HG03064 (cell line): ENCODE measurements around the gene MARCHF3.
"Not testable (repeated sequence)": the region's sequence is repeated elsewhere in the genome, so short reads cannot be mapped to it uniquely, and the experiment has no call there.

Source experiments
- ATAC-seq: cut with Tn5 transposase; IDR thresholded peaks from one replicate; pipeline ENCODE4 v1.9.1; 2021; ENCODE audit warnings: low read depth; ENCODE audit not compliant: unreplicated experiment

The MARCHF3 gene

DNA sequence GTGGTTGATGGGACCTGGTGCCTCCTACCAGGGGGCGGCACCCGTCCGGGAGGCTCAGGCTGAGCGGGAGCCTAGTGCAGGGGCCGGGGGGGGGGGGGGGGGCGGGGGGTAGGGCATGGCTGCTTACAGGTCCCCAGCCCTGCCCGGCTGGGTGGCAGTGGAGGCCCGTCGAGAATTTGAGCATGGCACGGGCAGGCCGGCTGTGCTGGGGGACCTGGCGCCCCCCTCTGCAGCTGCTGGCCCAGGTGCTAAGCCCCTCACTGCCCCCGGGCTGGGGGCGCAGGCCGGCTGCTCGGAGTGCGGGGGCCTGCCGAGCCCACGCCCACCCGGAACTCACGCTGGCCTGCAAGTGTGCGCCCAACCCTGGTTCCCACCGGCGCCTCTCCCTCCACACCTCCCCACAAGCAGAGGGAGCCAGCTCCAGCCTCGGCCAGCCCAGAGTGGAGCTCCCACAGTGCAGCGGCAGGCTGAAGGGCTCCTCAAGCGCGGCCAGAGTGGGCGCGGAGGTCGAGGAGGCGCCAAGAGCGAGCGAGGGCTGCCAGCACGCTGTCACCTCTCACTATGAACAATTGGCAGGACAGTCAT lies 175.7 kb downstream of the MARCHF3 start:
- ATAC-seq, result no peak

DNA sequence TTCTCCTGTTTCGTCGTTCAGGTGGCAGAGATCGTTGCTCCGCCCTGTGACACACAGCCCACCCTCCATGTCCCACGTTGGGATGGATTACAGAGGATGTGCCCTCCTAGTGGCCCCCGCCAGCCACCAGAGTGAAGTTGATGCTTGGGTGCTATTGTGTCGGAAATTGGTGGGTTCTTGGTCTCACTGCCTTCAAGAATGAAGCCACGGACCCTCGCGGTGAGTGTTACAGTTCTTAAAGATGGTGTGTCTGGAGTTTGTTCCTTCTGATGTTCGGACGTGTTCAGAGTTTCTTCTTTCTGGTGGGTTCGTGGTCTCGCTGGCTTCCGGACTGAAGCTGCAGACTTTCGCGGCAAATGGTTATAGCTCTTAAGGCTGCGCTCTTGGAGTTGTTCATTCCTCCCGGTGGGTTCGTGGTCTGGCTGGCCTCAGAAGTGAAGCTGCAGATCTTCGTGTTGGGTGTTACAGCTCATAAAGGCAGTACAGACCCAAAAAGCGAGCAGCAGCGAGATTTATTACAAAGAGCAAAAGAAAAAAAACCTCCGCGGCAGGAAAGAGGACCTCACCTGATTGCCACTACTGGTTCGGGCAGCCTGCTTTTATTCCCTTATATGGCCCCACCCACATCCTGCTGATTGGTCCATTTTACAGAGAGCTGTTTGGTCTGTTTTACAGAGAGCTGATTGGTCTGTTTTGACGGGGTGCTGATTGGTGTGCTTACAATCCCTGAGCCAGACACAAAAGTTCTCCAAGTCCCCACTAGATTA lies 176.6 kb downstream of the MARCHF3 start:
- ATAC-seq, result not testable (repeated sequence)

DNA sequence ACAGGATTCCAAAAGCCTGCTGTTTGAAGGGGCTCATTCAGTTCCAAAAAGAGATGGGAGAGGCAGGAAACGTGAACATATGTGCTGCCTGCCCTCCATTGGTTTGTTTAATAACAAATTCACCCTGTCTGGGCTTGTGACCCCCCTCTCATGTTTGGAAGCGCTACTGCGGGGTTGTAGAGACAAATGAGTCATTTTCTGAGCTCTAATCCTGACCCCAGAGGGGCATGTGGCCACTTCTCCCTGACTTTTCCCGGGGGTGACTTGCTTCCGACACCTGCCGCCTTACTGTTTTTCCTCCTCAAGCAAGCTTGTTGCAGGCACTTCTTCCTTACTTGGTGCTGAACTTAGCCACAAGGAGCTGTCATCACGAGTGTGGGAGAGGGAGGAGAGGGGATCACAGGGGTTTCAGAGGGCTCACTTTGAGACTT lies 177.5 kb downstream of the MARCHF3 start:
- ATAC-seq, result no peak

DNA sequence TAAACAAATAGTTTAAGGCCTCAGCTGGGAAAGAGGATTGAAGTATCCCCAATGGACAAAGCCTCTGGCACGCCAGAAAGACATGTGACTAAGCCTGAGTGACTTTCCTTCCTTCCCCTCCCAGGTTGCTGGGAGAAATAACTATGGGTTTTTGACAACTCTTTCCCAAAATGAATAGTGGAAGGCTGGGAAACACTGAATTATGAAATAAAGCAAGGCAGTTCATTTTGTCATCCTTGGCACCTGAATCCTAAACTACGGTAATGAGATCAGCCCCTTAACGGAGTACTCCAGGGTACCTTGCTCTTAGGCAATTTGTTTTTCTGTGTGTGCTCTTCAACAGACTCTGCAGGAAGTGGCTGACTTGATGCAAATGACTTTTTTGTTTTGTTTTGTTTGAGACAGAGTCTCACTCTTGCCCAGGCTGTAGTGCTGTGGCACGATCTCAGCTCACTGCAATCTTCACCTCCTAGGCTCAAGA lies 178.2 kb downstream of the MARCHF3 start:
- peak; percentile 77 for ATAC-seq

DNA sequence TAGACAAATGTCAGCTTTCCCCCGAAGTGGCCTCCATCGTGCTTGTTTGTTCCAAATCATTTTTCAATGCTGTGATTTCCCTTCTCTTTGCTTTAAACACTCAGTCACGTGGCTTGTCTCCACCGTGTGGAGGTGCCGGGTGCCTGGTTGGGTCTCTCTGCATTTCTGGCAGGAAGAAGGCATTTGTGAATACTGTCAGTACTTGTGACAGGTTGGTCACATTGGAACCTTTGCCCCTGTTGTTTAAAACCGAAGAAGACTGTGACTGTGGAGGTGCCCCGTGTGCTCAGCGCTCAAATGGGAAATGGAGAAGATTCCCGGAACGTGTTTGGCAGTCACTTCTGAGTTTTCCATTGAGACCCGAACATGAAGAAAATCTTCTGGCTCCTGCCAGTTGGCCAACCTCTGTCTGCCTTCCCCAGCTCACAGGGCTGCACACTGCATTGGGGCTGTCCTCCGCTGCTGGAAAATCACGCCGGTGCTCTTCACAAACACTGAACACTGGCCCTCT lies 178.8 kb downstream of the MARCHF3 start:
- no peak for ATAC-seq

DNA sequence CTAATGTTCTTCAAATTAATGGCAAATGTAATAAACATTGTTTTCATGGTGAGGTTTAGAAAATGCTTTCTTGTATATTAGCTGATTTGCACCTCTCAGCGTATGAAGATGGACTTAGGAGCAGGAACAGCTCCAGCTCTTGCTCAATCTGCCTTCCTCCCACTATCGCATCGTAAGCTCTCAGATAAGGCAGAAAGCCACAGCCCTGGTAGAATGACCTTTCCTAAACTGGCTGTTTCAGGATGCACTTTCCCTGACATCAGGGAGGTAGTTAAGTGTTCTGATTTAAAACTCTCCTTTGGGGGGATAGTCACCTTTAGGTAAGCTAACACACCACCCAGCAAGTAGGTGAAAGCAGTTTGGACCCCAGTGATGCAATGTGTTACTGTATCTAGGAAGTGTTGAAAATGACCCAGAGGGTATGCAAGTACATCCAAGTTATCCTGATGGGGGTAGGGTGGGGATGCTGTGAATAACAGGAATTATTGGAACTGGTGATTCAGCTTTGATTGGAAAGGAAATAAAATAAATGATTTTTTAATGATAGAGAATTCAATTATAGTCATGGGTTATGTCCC lies 181.2 kb downstream of the MARCHF3 start:
- ATAC-seq, result no peak

DNA sequence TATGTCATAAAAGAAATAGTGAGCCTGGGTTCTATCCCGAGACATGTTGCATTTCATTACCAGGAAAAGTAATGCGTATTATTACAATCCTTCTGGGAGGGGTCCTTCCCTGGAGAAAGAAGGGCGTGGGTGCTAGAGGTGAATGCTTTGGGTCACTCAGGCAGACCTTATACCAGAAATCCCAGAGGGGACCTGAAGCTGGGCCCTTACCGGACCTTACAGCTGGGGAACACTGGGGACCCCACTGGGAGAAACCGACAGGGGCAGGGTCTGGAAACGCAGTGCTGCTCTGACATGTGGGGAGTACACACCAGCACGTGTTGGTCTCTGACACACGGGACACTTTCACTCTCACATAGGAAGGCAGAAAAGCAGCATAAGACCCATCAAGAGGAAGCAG lies 182.1 kb downstream of the MARCHF3 start:
- ATAC-seq, result no peak

DNA sequence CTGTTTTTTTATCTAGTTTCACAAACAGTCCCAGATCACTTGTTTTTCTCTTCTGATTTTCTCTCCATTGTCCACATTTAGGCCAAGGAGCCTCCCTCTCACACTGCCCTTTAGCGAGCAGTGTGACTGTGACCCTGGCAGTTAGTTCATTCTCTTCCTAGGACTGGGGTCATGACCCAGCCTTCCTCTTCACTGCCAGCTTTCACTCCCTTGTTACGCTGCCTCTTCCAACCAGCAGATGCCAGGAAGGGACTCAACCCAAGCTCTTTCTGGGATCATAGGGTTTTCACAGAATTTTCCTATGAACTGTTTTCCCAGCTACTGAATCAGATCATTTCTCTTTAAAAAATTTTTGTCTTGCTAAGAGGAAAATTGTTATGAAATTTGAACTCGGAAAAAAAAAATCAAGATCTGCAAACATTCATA lies 182.5 kb downstream of the MARCHF3 start:
- no peak for ATAC-seq

DNA sequence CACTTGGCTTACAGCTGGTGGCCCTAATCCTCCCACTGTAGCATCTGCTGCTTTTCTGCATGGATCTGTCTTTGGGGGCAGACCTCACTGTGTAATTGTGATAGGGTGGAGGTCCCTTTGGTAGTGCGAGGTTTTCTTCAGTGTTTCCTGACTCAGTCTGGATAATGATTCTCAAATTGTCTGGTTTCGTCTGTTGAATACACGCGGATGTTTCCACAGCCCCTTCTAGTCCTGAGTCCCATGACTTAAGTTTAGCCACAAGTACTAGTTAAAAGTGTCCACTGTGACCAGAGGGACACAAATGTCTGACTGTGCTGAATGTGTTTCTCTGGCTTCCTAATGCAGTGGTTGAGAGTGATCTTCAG lies 182.9 kb downstream of the MARCHF3 start:
- no peak for ATAC-seq

DNA sequence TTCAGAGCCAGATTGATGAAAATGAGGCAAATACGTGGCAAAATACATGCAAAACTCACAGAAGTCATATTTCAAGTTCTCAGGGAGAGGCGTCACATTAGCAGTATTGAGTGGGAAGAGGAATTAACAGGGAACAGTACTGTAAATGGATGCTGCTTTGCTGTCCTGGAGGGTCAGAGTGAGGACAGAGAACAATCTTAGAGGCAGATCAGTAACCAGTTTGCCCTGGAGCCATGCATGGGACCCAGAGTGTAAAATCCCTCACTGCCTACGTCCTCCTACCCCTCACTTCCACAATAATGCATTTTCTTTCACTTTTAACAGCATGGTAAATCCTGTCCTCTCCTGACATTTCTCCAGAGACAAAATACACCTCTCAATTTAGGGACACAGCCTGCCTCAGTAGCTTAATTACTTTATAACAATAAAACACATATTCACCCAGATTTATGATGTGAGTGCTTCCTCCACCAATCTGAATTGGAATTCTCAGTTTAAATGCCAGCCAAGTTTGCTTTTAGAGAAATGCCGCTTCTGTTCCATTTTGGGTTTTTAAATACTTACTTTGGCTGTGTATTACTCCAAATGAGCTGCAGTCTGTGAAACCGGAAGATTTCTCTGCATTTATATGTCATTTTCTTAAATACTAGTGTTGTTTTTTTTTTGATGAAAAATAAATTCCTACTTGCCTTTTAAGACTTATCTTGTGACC lies 183.5 kb downstream of the MARCHF3 start:
- ATAC-seq, result no peak

DNA sequence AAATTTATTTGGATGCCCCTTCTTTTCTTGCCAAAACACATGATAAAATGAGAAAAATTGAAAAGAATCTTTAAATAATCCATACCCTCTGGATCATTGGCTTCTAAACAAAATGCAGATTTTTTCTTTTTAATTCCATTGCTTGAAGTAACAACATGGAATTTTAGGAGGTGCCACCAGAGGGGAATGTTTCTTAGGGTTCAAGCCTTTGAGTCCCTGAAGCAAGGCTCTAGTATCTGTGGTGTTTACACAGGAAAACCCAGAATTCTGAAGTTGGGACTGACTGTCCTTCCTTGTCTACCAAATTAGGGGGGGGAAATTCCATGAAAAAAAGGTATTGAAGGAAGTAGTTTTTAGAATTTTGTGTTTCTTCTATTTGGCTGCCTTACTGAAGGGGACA lies 184.0 kb downstream of the MARCHF3 start:
- ATAC-seq, result no peak

DNA sequence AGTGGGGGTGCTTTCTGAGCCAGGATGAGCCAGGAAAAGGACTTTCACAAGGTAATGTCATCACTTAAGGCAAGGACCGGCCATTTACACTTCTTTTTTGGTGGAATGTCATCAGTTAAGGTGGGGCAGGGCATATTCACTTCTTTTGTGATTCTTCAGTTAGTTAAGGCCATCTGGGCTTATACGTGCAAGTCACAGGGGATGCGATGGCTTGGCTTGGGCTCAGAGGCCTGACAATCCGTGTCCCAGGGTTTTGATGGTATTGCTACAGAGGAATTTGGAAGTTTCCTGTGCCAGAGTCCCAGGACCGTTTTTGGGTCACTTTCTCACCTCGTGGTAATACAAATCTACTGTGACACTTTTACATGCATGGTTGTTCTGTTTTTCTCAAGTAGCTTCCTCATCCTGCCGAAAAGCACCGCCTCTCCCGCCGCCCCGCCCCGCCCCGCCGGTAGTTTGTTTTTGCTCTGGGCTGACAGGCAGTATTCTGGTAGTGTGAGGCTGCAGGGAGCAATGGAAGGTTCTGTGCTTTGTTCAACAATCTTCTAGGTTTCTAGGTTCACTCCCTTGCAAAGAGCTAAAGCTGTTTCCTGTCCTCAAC lies 184.8 kb downstream of the MARCHF3 start:
- peak; percentile 88 for ATAC-seq

DNA sequence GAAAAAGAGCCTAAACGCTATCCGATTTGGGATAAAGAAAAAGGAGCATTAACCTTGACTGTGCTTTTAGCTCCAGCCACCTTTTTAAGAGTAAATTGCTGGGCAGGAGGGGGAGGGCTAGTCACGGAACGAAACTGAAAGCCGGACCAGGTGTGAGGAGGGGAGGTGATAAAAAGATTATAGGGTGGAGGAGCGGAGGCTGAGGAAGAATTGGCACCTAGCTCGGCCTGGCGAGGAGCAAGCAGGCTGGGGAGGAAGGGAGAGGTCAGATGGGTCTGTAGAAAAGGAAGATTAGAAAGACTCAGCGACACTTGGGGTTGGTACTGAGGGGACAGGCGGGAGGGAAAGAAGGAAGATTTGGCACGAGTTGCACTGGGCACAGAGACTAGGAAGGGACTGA lies 187.0 kb downstream of the MARCHF3 start:
- not testable (repeated sequence) for ATAC-seq

DNA sequence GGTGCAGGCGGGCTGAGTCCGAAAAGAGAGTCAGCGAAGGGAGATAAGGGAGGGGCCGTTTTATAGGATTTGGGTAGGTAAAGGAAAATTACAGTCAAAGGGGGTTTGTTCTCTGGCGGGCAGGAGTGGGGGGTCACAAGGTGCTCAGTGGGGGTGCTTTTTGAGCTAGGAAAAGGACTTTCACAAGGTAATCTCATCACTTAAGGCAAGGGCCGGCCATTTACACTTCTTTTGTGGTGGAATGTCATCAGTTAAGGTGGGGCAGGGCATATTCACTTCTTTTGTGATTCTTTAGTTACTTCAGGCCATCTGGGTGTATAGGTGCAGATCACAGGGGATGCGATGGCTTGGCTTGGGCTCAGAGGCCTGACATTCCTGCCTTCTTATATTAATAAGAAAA lies 191.0 kb downstream of the MARCHF3 start:
- ATAC-seq, result not testable (repeated sequence)

DNA sequence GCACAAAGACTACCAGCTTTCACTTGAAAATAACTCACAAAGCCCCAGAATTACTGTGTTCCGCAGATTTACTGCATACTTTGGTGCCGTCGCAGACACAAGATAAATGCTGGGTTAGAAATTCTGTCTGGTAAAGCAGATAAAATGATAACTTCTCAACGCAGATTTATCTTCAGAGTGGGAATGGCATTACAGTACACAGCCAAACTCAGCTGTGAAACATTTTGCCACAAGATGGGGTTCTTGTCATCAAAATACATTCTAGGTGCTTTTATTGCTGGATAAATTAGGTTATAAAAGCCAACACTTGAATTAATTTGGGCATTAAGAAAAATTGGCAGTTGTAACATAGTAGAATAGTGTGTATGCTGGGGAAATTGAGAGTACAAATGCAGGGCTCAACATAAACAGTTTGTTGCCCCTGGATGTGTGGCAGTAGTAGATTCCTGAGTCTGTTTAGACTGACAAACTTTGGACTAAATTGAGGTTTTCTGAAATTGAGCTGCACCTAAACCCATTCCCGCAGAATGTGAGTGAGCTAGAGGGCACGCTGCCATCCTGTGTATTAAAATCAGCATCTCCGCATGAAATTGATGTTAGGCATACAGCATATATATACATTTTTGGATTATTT lies 192.3 kb downstream of the MARCHF3 start:
- no peak for ATAC-seq

DNA sequence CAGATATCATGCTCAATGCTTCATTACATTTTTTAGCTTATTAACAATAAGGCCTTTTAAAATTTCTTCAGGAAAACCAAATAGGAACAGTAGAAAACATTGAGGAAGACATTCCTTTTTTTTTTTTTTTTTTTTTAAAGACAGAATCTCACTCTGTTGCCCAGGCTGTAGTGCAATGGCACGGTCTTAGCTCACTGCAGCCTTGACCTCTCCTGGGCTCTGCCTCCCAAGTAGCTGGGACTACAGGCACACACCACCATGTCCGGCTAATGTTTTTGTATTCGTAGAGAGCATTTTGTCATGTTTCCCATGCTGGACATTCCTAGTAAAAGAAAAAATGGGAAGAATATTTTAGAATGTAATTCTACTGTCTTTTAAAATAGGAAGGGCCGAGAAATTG lies 193.1 kb downstream of the MARCHF3 start:
- ATAC-seq, result no peak

DNA sequence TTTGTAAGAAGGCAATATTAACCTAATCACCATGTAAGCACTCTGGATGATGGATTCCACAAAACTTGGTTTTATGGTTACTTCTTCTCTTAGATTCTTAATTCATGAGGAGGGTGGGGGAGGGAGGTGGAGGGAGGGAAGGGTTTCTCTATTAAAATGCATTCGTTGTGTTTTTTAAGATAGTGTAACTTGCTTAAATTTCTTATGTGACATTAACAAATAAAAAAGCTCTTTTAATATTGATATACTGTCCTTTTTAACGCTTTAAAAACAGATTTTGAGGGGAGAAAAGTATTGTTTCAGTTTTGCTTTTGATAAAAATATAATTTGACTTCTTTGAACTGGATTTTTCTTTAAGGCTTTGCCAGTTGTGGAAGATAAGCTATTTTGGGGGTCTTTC lies 193.6 kb downstream of the MARCHF3 start:
- ATAC-seq, result no peak

DNA sequence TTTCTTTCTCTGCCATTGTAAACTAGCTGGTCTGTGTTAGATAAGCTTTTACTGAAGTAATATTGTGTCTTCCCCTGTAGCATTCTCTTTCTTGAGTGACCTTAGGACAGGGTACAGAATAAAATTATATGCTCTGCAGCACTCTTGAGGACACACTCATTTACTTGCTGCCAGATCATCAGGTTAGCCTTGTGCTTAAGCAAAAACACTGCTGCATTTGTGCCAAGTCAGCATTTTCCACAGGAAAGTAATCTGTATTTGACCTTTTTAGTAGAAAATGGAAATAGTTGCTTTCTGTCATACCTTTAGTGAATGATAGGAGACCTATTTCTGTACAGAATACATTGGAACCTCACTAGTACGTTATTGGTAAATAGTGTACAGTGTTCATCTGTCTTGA lies 199.2 kb downstream of the MARCHF3 start:
- ATAC-seq, result no peak

DNA sequence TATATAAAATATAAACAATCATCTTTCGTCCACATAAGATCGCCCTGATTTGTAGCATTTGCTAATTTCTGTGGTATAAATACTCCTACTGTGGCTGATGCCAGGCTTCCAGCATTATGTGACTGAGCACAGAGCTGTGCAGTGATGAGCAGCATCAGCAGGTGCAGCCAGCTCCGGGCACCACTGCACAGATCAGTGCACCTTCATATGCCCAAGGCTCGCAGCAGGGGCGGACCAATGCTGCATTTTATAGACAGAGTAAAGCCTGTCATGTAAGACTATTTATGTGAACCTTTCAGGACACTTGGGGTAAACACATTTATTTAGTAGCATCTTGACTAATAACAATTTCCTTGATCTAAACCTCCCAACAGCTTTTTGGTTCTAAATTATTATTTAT lies 200.3 kb downstream of the MARCHF3 start:
- no peak for ATAC-seq

DNA sequence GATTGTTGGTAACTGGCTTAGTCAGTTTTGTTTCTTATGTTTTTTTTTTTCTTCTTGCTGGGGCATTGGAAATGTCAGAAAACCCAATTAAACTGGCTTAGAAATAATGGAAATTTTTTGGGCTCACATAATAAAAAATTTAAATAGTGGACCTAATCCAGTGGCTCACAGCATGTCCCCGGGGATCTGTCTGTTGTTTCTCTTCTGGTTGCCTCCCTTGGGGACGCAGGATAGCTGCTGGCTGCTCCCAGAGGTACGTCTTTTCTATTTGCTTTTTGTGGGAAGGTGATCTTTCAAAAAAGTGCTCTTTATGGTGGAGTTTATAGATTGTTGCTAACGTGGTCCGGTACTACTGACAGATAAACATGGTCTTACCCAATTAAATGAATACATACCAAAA lies 201.3 kb downstream of the MARCHF3 start:
- ATAC-seq, result no peak
